Karpas-422 (cell line): ENCODE measurements around the gene PIK3C2B. TPM values are rescaled to one million over a fixed set of nuclear protein-coding genes. Genes with fewer than 3 reads are reported as not detected.

Experiments used
- DNase-seq: peaks from one replicate; pipeline ENCODE4 v3.0.0-alpha.2; 2015
- H2AFZ ChIP-seq: fragments of 200-600 bp; sonication (generic); 2 replicates; pipeline ENCODE4 v1.6.1; 2014; ENCODE audit warnings: antibody characterized with exemption, low read length, mixed read lengths
- H3K27ac ChIP-seq: fragments of 200-600 bp; sonication (generic); 2 replicates; pipeline ENCODE4 v1.5.1; 2014; ENCODE audit warnings: mild to moderate bottlenecking, low read length, moderate library complexity
- H3K27me3 ChIP-seq: fragments of 200-600 bp; sonication (generic); 2 replicates; pipeline ENCODE4 v1.6.1; 2014; ENCODE audit warnings: low read length, mixed read lengths
- H3K36me3 ChIP-seq: fragments of 200-600 bp; sonication (generic); 2 replicates; pipeline ENCODE4 v1.6.1; 2014; ENCODE audit warnings: low read length, mixed read lengths; ENCODE audit not compliant: insufficient read depth
- H3K4me1 ChIP-seq: fragments of 200-600 bp; sonication (generic); 2 replicates; pipeline ENCODE4 v1.6.1; 2014; ENCODE audit warnings: mild to moderate bottlenecking, low read length, mixed read lengths
- H3K4me2 ChIP-seq: fragments of 200-600 bp; sonication (generic); 2 replicates; pipeline ENCODE4 v1.6.1; 2014; ENCODE audit warnings: low read length, low read depth, mild to moderate bottlenecking; ENCODE audit not compliant: poor library complexity, severe bottlenecking
- H3K4me3 ChIP-seq: fragments of 200-600 bp; sonication (generic); 2 replicates; pipeline ENCODE4 v1.5.1; 2014; ENCODE audit warnings: mild to moderate bottlenecking, antibody characterized with exemption, low read length, mixed read lengths
- H3K79me2 ChIP-seq: fragments of 200-600 bp; sonication (generic); 2 replicates; pipeline ENCODE4 v1.6.1; 2014; ENCODE audit warnings: mild to moderate bottlenecking, low read length, mixed read lengths
- H3K9ac ChIP-seq: fragments of 200-600 bp; sonication (generic); 2 replicates; pipeline ENCODE4 v1.6.0; 2014; ENCODE audit warnings: low read length
- H3K9me2 ChIP-seq: fragments of 200-600 bp; sonication (generic), shearing (Covaris generic); replicated peaks from 2 replicates; pipeline ENCODE4 v1.6.0; 2014; ENCODE audit warnings: mild to moderate bottlenecking, low read length, moderate library complexity; ENCODE audit not compliant: insufficient read depth
- H3K9me3 ChIP-seq: fragments of 300-700, 200-600 bp; sonication (generic); 2 replicates; pipeline ENCODE4 v1.6.1; 2014; ENCODE audit warnings: low read length, mixed read lengths
- H4K20me1 ChIP-seq: fragments of 200-600 bp; sonication (generic); 2 replicates; pipeline ENCODE4 v1.6.1; 2014; ENCODE audit warnings: mild to moderate bottlenecking, antibody characterized with exemption, low read length, low read depth; ENCODE audit not compliant: insufficient read depth
- total RNA-seq: library from RNA; depleted of rRNA; stranded (reverse); fragments of >200 nt; shearing (Covaris generic); gene quantifications from 2 replicates; pipeline ENCODE4 v1.2.3, GENCODE V29; 2014; ENCODE audit warnings: low replicate concordance

PIK3C2B gene
- total RNA-seq, 1 experiment from 2014 or later, result 4.5 TPM

DNA sequence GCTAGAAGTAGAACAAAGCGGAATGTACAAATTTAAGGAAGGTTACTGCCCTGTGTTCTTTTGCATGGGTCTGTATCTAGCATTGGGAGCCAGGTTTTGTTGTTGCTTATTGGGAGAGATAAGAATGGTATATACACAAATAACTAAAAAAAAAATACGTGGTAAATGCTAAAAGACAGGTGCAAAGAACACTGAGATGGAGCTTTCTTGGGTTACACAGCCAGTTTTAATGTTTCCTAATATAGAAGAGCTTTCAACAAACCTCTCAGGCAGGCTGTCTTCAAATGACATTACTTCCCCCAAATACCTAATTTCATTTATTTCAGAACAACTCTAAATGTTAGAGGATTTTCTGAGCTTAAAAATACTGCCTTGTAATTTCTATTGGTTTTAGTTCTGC lies 20.2 kb upstream of the PIK3C2B start:
- Histone ChIP-seq H2AFZ (peak overlapping the region; percentile 79), H3K9me3 (no peaks in the 10 kb centered on the region), H3K79me2 (peaks cover 36% of the 10 kb centered on the region), H3K9me2 (no peaks in the 10 kb centered on the region), H3K4me1 (peaks cover 55% of the 10 kb centered on the region), H3K36me3 (peaks cover 17% of the 10 kb centered on the region), H3K27me3 (no peaks in the 10 kb centered on the region), H3K27ac (peak overlapping the region; percentile 94), H3K4me3 (peak overlapping the region; percentile 90; the same call in 1 of the 2 replicates), H3K9ac (no peak overlapping the region), H3K4me2 (peak overlapping the region; percentile 94), H4K20me1 (no peaks in the 10 kb centered on the region; the same call in 1 of the 2 replicates)
- DNase-seq, result no peak

DNA sequence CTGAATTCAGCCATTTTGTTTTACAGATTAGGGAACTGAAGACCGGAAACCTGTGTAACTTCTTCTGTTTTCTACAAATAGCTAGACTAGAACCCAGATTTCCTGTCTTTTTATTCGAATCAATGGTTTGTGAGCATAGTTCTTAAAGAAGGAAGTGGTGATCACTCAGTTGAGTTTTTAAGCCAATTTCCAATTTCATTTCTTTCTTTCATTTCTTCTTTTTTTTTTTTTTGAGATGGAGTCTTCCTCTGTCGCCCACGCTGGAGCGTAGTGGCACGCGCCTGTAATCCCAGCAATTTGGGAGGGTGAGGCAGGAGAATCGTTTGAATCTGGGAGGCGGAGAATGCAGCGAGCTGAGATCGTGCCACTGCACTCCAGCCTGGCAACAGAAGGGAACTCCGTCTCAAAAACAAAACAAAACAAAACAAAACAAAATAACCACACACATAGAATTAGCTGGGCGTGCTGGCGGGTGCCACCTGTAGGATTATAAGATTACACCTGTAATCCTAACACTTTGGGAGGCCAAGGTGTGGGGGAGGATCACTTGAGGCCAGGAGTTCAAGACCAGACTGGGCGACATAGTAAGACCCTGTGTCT lies 18.6 kb upstream of the PIK3C2B start:
- Histone ChIP-seq H3K79me2 (peaks cover 20% of the 10 kb centered on the region), H3K4me3 (peak overlapping the region; percentile 41; the same call in 1 of the 2 replicates), H3K27me3 (no peaks in the 10 kb centered on the region), H2AFZ (peak overlapping the region; percentile 64), H4K20me1 (no peaks in the 10 kb centered on the region; the same call in 1 of the 2 replicates), H3K9me3 (no peaks in the 10 kb centered on the region), H3K36me3 (peaks cover 3% of the 10 kb centered on the region; the same call in 1 of the 2 replicates), H3K9ac (no peak overlapping the region), H3K4me2 (peak overlapping the region; percentile 38), H3K9me2 (no peaks in the 10 kb centered on the region), H3K4me1 (peaks cover 39% of the 10 kb centered on the region), H3K27ac (peak overlapping the region; percentile 76)
- peak; percentile 86 for DNase-seq

DNA sequence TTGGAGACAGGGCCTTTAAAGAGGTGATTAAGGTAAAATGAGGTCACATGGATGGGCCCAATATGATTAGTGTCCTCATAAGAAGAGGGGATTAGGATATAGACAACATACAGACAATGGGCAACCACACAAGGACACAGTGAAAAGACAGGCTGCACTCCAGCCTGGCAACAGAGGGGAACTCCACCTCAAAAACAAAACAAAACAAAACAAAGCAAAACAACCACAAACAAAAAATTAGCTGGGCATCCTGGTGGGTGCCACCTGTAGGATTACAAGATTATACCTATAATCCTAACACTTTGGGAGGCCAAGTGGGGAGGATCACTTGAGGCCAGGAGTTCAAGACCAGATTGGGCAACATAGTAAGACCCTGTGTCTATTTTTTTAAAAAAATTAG lies 16.8 kb upstream of the PIK3C2B start:
- Histone ChIP-seq H3K9me3 (no peaks in the 10 kb centered on the region), H3K36me3 (no peaks in the 10 kb centered on the region), H3K4me2 (no peak overlapping the region), H3K27me3 (no peaks in the 10 kb centered on the region), H3K9ac (no peak overlapping the region), H3K27ac (no peak overlapping the region), H3K79me2 (peaks cover 1% of the 10 kb centered on the region), H4K20me1 (no peaks in the 10 kb centered on the region), H3K9me2 (no peaks in the 10 kb centered on the region), H3K4me1 (peaks cover 36% of the 10 kb centered on the region), H2AFZ (no peak overlapping the region), H3K4me3 (no peak overlapping the region)
- no peak for DNase-seq

DNA sequence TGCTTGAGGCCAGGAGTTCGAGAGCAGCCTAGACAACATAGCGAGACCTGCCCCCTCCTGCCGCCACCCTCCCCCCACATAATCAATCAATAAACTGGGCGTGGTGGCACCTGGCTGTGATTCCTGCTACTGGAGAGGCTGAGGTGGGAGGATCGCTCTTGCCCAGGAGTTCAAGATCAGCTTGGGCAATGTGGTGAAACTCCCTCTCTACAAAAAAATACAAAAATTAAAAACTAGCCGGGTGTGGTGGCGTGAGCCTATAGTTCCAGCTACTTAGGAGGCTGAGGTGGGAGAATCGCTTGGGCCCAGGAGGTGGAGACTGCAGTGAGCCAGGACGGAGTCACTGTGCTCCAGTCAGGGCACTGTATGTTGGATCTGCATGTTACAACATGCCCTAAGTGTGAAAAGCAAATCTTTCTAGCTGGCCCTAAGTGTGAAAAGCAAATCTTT lies 14.6 kb upstream of the PIK3C2B start:
- Histone ChIP-seq H3K4me1 (peaks cover 27% of the 10 kb centered on the region), H3K27ac (no peak overlapping the region), H4K20me1 (no peaks in the 10 kb centered on the region), H3K9me2 (no peaks in the 10 kb centered on the region), H3K79me2 (no peaks in the 10 kb centered on the region), H3K9ac (no peak overlapping the region), H3K9me3 (no peaks in the 10 kb centered on the region), H3K27me3 (no peaks in the 10 kb centered on the region), H3K36me3 (no peaks in the 10 kb centered on the region), H3K4me2 (no peak overlapping the region), H3K4me3 (no peak overlapping the region), H2AFZ (no peak overlapping the region)
- DNase-seq, result no peak

DNA sequence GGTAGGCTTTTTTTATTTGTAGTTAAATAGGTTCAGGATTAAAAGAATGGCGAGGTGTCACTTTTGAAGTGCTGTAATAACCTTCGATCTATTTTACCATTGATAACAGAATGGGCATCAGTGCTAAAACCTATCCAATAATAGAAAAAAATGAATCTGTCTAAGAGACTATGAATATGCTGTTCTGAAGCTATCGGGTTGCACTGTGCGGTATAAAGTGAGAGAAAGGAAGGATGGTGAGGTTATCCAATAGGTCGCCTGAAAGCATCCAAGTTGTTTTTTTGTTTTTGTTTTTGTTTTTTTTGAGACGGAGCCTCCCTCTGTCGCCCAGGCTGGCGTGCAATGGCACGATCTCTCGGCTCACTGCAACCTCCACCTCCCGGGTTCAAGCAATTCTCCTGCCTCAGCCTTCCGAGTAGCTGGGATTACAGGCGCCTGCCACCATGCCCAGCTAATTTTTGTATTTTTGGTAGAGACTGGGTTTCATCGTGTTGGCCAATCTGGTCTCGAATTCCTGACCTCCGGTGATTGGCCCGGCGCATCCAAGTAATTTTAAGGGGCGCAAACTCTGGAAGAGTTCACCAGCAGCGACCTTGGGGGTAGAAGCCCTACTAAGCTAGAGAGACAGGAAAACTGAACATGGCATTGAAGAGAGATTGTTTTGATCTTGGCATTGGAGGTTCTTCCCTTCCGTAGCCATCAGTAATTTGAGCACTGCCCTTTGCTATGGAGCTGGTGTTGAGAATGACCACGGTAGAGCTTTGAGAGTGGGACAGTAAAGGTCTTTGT lies 12.9 kb upstream of the PIK3C2B start:
- no peaks in the 10 kb centered on the region for H3K79me2 ChIP-seq
- DNase-seq, result peak; percentile 63
- peak overlapping the region; percentile 85 for H3K27ac ChIP-seq
- H3K36me3 ChIP-seq, result no peaks in the 10 kb centered on the region
- H3K27me3 ChIP-seq, result no peaks in the 10 kb centered on the region
- no peaks in the 10 kb centered on the region for H3K9me2 ChIP-seq
- no peaks in the 10 kb centered on the region for H4K20me1 ChIP-seq
- peak overlapping the region; percentile 72 for H3K9ac ChIP-seq
- H3K4me2 ChIP-seq, result peak overlapping the region; percentile 82
- H3K4me1 ChIP-seq, result peaks cover 19% of the 10 kb centered on the region
- peak overlapping the region; percentile 64 for H2AFZ ChIP-seq
- no peaks in the 10 kb centered on the region for H3K9me3 ChIP-seq
- H3K4me3 ChIP-seq, result peak overlapping the region; percentile 68

DNA sequence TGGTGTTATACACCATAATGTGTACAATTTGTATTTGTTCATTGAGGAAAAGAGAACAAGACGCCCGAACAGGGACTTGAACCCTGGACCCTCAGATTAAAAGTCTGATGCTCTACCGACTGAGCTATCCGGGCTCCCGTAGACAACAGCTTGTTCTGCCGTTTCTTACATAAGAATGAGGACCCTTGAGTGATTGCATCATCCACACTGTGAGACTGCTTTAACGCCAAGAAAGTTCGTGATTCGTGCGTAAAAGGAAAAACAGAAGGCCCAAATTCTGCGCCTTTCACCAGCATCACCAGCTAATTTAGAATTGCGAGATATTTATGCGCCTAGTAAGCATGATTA lies 12.3 kb upstream of the PIK3C2B start:
- Histone ChIP-seq H3K4me2 (peak overlapping the region; percentile 82), H3K27me3 (no peaks in the 10 kb centered on the region), H3K9me3 (no peaks in the 10 kb centered on the region), H2AFZ (peak overlapping the region; percentile 64), H3K4me3 (peak overlapping the region; percentile 68), H3K36me3 (no peaks in the 10 kb centered on the region), H3K4me1 (peaks cover 19% of the 10 kb centered on the region), H3K79me2 (no peaks in the 10 kb centered on the region), H3K9me2 (no peaks in the 10 kb centered on the region), H3K9ac (peak overlapping the region; percentile 72), H3K27ac (peak overlapping the region; percentile 85), H4K20me1 (no peaks in the 10 kb centered on the region)
- DNase-seq, result peak; percentile 97

DNA sequence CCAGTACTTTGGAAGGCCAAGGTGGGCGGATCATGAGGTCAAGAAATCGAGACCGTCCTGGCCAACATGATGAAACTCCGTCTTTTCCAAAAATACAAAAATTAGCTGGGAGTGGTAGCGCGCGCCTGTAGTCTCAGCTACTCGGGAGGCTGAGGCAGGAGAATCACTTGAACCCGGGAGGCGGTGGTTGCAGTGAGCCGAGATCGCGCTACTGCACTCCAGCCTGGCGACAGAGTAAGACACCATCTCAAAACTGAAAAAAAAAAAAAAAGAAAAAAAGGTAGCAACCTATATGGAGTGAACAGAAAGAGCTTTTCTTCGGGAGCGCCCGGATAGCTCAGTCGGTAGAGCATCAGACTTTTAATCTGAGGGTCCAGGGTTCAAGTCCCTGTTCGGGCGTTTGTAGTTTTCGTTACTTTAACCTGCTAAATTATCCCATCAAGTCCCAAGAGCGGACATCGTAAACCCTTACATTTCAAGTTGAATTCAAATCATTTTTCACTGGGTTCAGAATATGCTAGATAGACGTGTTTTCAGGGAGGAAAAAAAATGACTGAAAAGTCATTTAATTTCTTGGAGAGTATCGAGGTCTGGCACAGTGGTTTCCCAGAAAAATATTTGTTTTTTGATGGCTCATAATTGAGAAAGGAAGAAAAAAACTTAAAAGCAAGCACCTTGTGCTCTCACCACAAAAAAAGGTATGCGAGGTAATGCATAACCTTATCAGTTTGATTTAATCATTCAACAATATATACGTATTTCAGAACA lies 11.8 kb upstream of the PIK3C2B start:
- Histone ChIP-seq H3K9me2 (no peaks in the 10 kb centered on the region), H3K4me1 (peaks cover 19% of the 10 kb centered on the region), H4K20me1 (no peaks in the 10 kb centered on the region), H3K9ac (peak overlapping the region; percentile 64), H3K9me3 (no peaks in the 10 kb centered on the region), H3K27ac (peak overlapping the region; percentile 85), H3K27me3 (no peaks in the 10 kb centered on the region), H3K79me2 (no peaks in the 10 kb centered on the region), H2AFZ (peak overlapping the region; percentile 61), H3K4me2 (peak overlapping the region; percentile 82), H3K36me3 (no peaks in the 10 kb centered on the region), H3K4me3 (peak overlapping the region; percentile 68)
- peak; percentile 96 for DNase-seq
